HG03520 (cell line): ENCODE results near the gene NAT14.
"Not testable (repeated sequence)": the region's sequence is repeated elsewhere in the genome, so short reads cannot be mapped to it uniquely, and the experiment has no call there.

ENCODE experiments used
- ATAC-seq: cut with Tn5 transposase; IDR thresholded peaks from one replicate; pipeline ENCODE4 v1.9.1; 2021; ENCODE audit warnings: mild to moderate bottlenecking, moderate library complexity; ENCODE audit not compliant: unreplicated experiment

NAT14 gene

GRCh38 chr19:55484593-55485438 lies at the start of gene NAT14:
NAT14 (plus strand) TSS chr19:55485188; CDS start chr19:55485709, 521 bp downstream.
- ATAC-seq, result no peak

GRCh38 chr19:55436847-55437246 lies 48.1 kb upstream of the NAT14 start:
- no peak for ATAC-seq

- no peak for ATAC-seq
Measured at GRCh38 chr19:55437410-55437809, 47.6 kb upstream of the NAT14 start.

GRCh38 chr19:55439052-55439451 lies 45.9 kb upstream of the NAT14 start:
- no peak for ATAC-seq

- no peak for ATAC-seq
Measured at GRCh38 chr19:55440411-55441105, 44.4 kb upstream of the NAT14 start.

GRCh38 chr19:55441319-55441691 lies 43.7 kb upstream of the NAT14 start:
- no peak for ATAC-seq

- ATAC-seq, result no peak
Measured at GRCh38 chr19:55441692-55442321, 43.2 kb upstream of the NAT14 start.

- no peak for ATAC-seq
Measured at GRCh38 chr19:55442372-55442961, 42.5 kb upstream of the NAT14 start.

GRCh38 chr19:55443045-55443823 lies 41.8 kb upstream of the NAT14 start, which contains the start of gene SHISA7:
SHISA7 (minus strand) TSS chr19:55443300; CDS start chr19:55442863, 437 bp downstream.
- ATAC-seq, result no peak

- no peak for ATAC-seq
Measured at GRCh38 chr19:55443824-55444480, 41.0 kb upstream of the NAT14 start.

- ATAC-seq, result no peak
Measured at GRCh38 chr19:55444646-55445045, 40.3 kb upstream of the NAT14 start.

- no peak for ATAC-seq
Measured at GRCh38 chr19:55446060-55446459, 38.9 kb upstream of the NAT14 start.

GRCh38 chr19:55447421-55448174 lies 37.4 kb upstream of the NAT14 start:
- ATAC-seq, result no peak

- not testable (repeated sequence) for ATAC-seq
Measured at GRCh38 chr19:55448175-55448490, 36.9 kb upstream of the NAT14 start.

GRCh38 chr19:55449469-55449868 lies 35.5 kb upstream of the NAT14 start:
- no peak for ATAC-seq

GRCh38 chr19:55451163-55451964 lies 33.6 kb upstream of the NAT14 start:
- no peak for ATAC-seq

GRCh38 chr19:55451965-55452748 lies 32.8 kb upstream of the NAT14 start:
- ATAC-seq, result no peak
